ENCODE results near the gene RMI2. TPM values are rescaled to one million over a fixed set of nuclear protein-coding genes. Genes with fewer than 3 reads are reported as not detected.

RMI2 gene
- total and polyA plus RNA-seq, 2 of the 8 experiments (the other 6 are each of a cell fraction or from before 2014, with no cell fraction given): 58.2 to 96.0 TPM

DNA sequence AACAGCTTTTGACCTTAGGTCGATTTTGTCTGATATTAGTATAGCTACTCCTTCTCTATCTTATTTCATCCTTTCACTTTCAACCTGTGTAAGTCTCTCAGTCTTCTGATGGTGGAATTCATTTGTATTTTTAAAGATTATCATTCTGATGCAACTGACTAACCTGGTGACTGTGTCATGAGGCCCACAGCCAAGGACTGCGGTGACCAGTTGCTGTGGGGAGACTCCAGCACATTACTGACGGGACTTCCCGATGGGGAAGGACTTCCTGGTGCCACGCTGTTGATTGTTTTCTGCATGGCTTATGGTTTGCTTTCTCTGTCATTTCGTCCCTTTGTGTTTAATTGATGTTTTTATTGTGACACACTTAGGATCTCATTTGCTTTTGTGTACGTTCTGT is 34.2 kb downstream of the RMI2 start:
- no peak for DNase-seq (ENCODE audit: low read depth in 1 of 2, low spot score in 2 of 2)
- H2AK5ac ChIP-seq (ENCODE audit: low read depth, low read length): no peak overlapping the region
- H3K9me3 ChIP-seq (ENCODE audit: insufficient read depth in 2 of 2, low read depth in 1 of 2, low read length in 1 of 2): no peaks in the 10 kb centered on the region
- no peak overlapping the region for H2BK20ac ChIP-seq (ENCODE audit: low read length)
- H3K4me2 ChIP-seq (ENCODE audit: insufficient read depth in 1 of 2, low read depth in 2 of 2, low read length in 2 of 2): no peak overlapping the region
- no peak overlapping the region for H2BK12ac ChIP-seq (ENCODE audit: low read depth, low read length)
- no peak overlapping the region for H2BK5ac ChIP-seq (ENCODE audit: low read depth, low read length)
- H3K14ac ChIP-seq (ENCODE audit: insufficient read length): no peak overlapping the region
- no peak overlapping the region for H3K9ac ChIP-seq (replicated peaks in 1 of 4; ENCODE audit: extremely low read depth in 1 of 4, low read depth in 3 of 4, low read length in 3 of 4)
- H3K79me2 ChIP-seq (ENCODE audit: control insufficient read depth in 1 of 2, insufficient read depth in 2 of 2, low read length in 2 of 2): no peaks in the 10 kb centered on the region
- H3K4ac ChIP-seq (replicated peaks; ENCODE audit: insufficient read length, low read depth, low read length): no peak overlapping the region
- no peak for FAIRE-seq
- no peak overlapping the region for H2BK120ac ChIP-seq (replicated peaks; ENCODE audit: low read depth, low read length)
- WGBS, 2 experiments (ENCODE audit: extremely low coverage in 1 of 2, insufficient coverage in 1 of 2, insufficient read length in 1 of 2, insufficient replicate concordance in 2 of 2, low coverage in 1 of 2, low lambda C conversion rate in 2 of 2, missing lambda C conversion rate in 1 of 2): 89% methylated on average over 7 of the region's 7 CpGs; no CpG with 5 or more reads in 1 of the 2 experiments
- no peak overlapping the region for H3K4me3 ChIP-seq (ENCODE audit: extremely low read depth in 1 of 4, insufficient read depth in 2 of 4, low read depth in 3 of 4, low read length in 4 of 4)
- H3K4me1 ChIP-seq (replicated peaks in 1 of 4; ENCODE audit: control insufficient read depth in 3 of 4, insufficient read depth in 4 of 4, low read length in 3 of 4): no peaks in the 10 kb centered on the region
- ChIA-PET CTCF (ENCODE audit: partially characterized antibody) (interaction anchor here (0.6 to 10.7 kb wide), 8 partner anchors 7 to 296 kb away, joined by 3 to 132 read pairs (median 4); no protein-coding TSS in a partner anchor), POLR2A (ENCODE audit: partially characterized antibody) (interaction anchor here (1.2 to 1.3 kb wide), 2 partner anchors 7 to 10 kb away, joined by 3 read pairs; no protein-coding TSS in a partner anchor)
- H3K18ac ChIP-seq (ENCODE audit: extremely low read depth, low read length): no peak overlapping the region
- no peaks in the 10 kb centered on the region; a peak in 1 of 8 replicates for H3K36me3 ChIP-seq (ENCODE audit: control insufficient read depth in 2 of 4, insufficient read depth in 4 of 4, low read length in 3 of 4)
- no peak overlapping the region for H4K8ac ChIP-seq (ENCODE audit: extremely low read depth, insufficient read depth, low read length)
- no peak overlapping the region for H3K23ac ChIP-seq (ENCODE audit: insufficient read length)
- H4K91ac ChIP-seq (replicated peaks; ENCODE audit: insufficient read length, low read length): no peak overlapping the region
- no peaks in the 10 kb centered on the region for H3K23me2 ChIP-seq (ENCODE audit: low read depth, low read length)
- H3K27me3 ChIP-seq (replicated peaks in 1 of 4; ENCODE audit: control insufficient read depth in 3 of 4, extremely low read depth in 1 of 4, insufficient read depth in 3 of 4, low read length in 3 of 4): 0 out of 7 replicates have a peak, but pooled peaks cover 0 to 2% (median 0%) of the 10 kb centered on the region in 4 experiments
- no peak overlapping the region for H2BK15ac ChIP-seq (ENCODE audit: low read length)
- H4K5ac ChIP-seq (ENCODE audit: insufficient read length, low read depth, low read length): no peak overlapping the region
- H3K27ac ChIP-seq (ENCODE audit: low read depth, low read length): no peak overlapping the region
- H3K79me1 ChIP-seq (ENCODE audit: low read depth, low read length): no peaks in the 10 kb centered on the region; the same call in 1 of the 2 replicates
- H4K20me1 ChIP-seq (replicated peaks in 1 of 2; ENCODE audit: control insufficient read depth in 1 of 2, insufficient read depth in 2 of 2, low read length in 2 of 2): peaks cover 0 to 3% of the 10 kb centered on the region in 2 experiments
- H3K56ac ChIP-seq (replicated peaks; ENCODE audit: insufficient read length, low read depth, low read length): no peak overlapping the region
- H2AFZ ChIP-seq (ENCODE audit: low read length): no peak overlapping the region
- TF ChIP-seq, protein P1, sequence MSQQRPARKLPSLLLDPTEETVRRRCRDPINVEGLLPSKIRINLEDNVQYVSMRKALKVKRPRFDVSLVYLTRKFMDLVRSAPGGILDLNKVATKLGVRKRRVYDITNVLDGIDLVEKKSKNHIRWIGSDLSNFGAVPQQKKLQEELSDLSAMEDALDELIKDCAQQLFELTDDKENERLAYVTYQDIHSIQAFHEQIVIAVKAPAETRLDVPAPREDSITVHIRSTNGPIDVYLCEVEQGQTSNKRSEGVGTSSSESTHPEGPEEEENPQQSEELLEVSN (IDR thresholded peaks at IDR 0.05): no peak
- TF ChIP-seq EGR1 (IDR thresholded peaks at IDR 0.05; ENCODE audit: borderline replicate concordance, low read depth, low read length): no peak
- TF ChIP-seq, protein P2, sequence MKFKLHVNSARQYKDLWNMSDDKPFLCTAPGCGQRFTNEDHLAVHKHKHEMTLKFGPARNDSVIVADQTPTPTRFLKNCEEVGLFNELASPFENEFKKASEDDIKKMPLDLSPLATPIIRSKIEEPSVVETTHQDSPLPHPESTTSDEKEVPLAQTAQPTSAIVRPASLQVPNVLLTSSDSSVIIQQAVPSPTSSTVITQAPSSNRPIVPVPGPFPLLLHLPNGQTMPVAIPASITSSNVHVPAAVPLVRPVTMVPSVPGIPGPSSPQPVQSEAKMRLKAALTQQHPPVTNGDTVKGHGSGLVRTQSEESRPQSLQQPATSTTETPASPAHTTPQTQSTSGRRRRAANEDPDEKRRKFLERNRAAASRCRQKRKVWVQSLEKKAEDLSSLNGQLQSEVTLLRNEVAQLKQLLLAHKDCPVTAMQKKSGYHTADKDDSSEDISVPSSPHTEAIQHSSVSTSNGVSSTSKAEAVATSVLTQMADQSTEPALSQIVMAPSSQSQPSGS (IDR thresholded peaks at IDR 0.05; ENCODE audit: low read length): no peak
- no peak for TF ChIP-seq HDAC2 (IDR thresholded peaks at IDR 0.05; ENCODE audit: borderline replicate concordance in 1 of 2, low read depth in 2 of 2, low read length in 2 of 2)
- no peak for TF ChIP-seq BCL11A (IDR thresholded peaks at IDR 0.05; ENCODE audit: low read depth in 2 of 2, low read length in 2 of 2)
